CD4-positive, alpha-beta T cell (primary cell): ENCODE results near the gene STARD3. TPM values are rescaled to one million over a fixed set of nuclear protein-coding genes. Genes with fewer than 3 reads are reported as not detected.
"Not testable (repeated sequence)": the region's sequence is repeated elsewhere in the genome, so short reads cannot be mapped to it uniquely, and the experiment has no call there.

Experiments used
- ATAC-seq: fragments of 200-7000 bp; cut with Tn5 transposase; one replicate; pipeline ENCODE4 v1.10.0; 2022; ENCODE audit warnings: mild to moderate bottlenecking; ENCODE audit not compliant: poor library complexity
- CTCF ChIA-PET: fragments of 350-600 bp; sonication (Branson Sonifier 250); formaldehyde crosslinking; loops from one replicate; lab custom pipeline; 2021; ENCODE audit warnings: antibody characterized with exemption, inconsistent platforms; lab: Charles Lee
- POLR2A ChIA-PET: fragments of 350-600 bp; sonication (Branson Sonifier 250); formaldehyde crosslinking; loops from one replicate; lab custom pipeline; 2021; ENCODE audit warnings: antibody characterized with exemption, inconsistent platforms; lab: Charles Lee
- DNase-seq, 14 experiments: peaks; one replicate each; pipeline ENCODE4 v3.0.0-alpha.2; 2013 to 2020; ENCODE audit warnings: mixed read lengths in 2 of 14
- H3K27ac ChIP-seq, 2 donors: one replicate each; pipeline versions ENCODE4 v1.5.1 to v1.7.0; 2013; ENCODE audit warnings: low read length in 2 of 2, low read depth in 1 of 2, mild to moderate bottlenecking in 1 of 2
- H3K27me3 ChIP-seq, 2 experiments: 1 replicate in 1 of 2; 2 replicates in 1 of 2; pipeline versions ENCODE4 v1.6.1 to v1.7.0; 2013; ENCODE audit warnings: low read length in 2 of 2, control low read depth in 1 of 2, mild to moderate bottlenecking in 1 of 2, moderate library complexity in 1 of 2; ENCODE audit not compliant: insufficient read depth in 2 of 2, control insufficient read depth in 1 of 2
- H3K36me3 ChIP-seq: one replicate; pipeline ENCODE4 v1.6.1; 2013; ENCODE audit warnings: low read length, control low read depth; ENCODE audit not compliant: insufficient read depth
- H3K4me1 ChIP-seq: one replicate; pipeline ENCODE4 v1.6.1; 2013; ENCODE audit warnings: low read length, control low read depth; ENCODE audit not compliant: insufficient read depth
- H3K4me3 ChIP-seq: one replicate; pipeline ENCODE4 v1.5.1; 2013; ENCODE audit warnings: mild to moderate bottlenecking, low read length, moderate library complexity
- H3K9me3 ChIP-seq, 2 experiments: 1 replicate in 1 of 2; 2 replicates in 1 of 2; pipeline versions ENCODE4 v1.6.1 to v1.7.0; 2013; ENCODE audit warnings: low read length in 2 of 2, mild to moderate bottlenecking in 2 of 2, control low read depth in 1 of 2, moderate library complexity in 1 of 2; ENCODE audit not compliant: control insufficient read depth in 1 of 2, insufficient read depth in 1 of 2
- H3K27ac Mint-ChIP-seq: one replicate; pipeline ENCODE4 v1.8.0; 2020; ENCODE audit warnings: mixed read lengths
- H3K27me3 Mint-ChIP-seq: one replicate; pipeline ENCODE4 v1.8.0; 2021; ENCODE audit warnings: mixed read lengths
- H3K36me3 Mint-ChIP-seq: one replicate; pipeline ENCODE4 v1.8.0; 2021; ENCODE audit warnings: low read depth, mixed read lengths
- H3K4me1 Mint-ChIP-seq: one replicate; pipeline ENCODE4 v1.8.0; 2021; ENCODE audit warnings: low read depth, mixed read lengths
- H3K4me3 Mint-ChIP-seq: one replicate; pipeline ENCODE4 v1.8.0; 2020; ENCODE audit warnings: mild to moderate bottlenecking, mixed read lengths
- H3K9me3 Mint-ChIP-seq: one replicate; pipeline ENCODE4 v1.8.0; 2020; ENCODE audit warnings: mixed read lengths
- CTCF ChIP-seq: fragments of 200-600 bp; IDR thresholded peaks from one replicate; pipeline ENCODE4 v1.8.0; 2022; ENCODE audit warnings: antibody characterized with exemption, mild to moderate bottlenecking
- intact Hi-C, 2 experiments: fragments of 100-400 bp; cut with DNase I in 1 of 2; cut with micrococcal nuclease in 1 of 2; formaldehyde crosslinking; loops; one replicate each; pipeline versions ENCODE4 v1.15.1 to v1.9.0; 2023 to 2025; cut with DNase I, micrococcal nuclease
- total RNA-seq, 174 experiments: library from RNA in 2 of 174; stranded (reverse) in 2 of 174; gene quantifications; one replicate each; pipeline ENCODE4 v1.2.3 and lab custom pipeline; 2021 to 2026

The STARD3 gene
- total RNA-seq, 2 experiments from 2014 or later, result 96.5 to 99.9 TPM

- POLR2A ChIA-PET, result no interaction called here
- Mint-ChIP-seq H3K27ac (no peak overlapping the region), H3K9me3 (no peaks in the 10 kb centered on the region), H3K4me1 (peaks cover 6% of the 10 kb centered on the region), H3K36me3 (peaks cover 7% of the 10 kb centered on the region), H3K4me3 (no peak overlapping the region), H3K27me3 (peaks cover 19% of the 10 kb centered on the region)
- Histone ChIP-seq H3K36me3 (peaks cover 2% of the 10 kb centered on the region), H3K4me3 (no peak overlapping the region), H3K4me1 (peaks cover 1% of the 10 kb centered on the region), H3K9me3 (no peaks in the 10 kb centered on the region), H3K27me3 (peaks cover 11 to 14% of the 10 kb centered on the region in 2 experiments), H3K27ac (no peak overlapping the region)
- DNase-seq, result no peak
- intact Hi-C loops, result no loop called here
- ATAC-seq, result no peak
- CTCF ChIA-PET, result interaction anchor here (0.6 kb wide), 1 partner anchor 27 kb away, joined by 3 read pairs; the partner anchor contains the start of gene PNMT
- no peak for TF ChIP-seq CTCF
Observed at GRCh38 chr17:39695089-39695474, 58.1 kb downstream of the STARD3 start.

GRCh38 chr17:39696731-39697130 is 59.8 kb downstream of the STARD3 start:
- Mint-ChIP-seq H3K9me3 (no peaks in the 10 kb centered on the region), H3K36me3 (peaks cover 7% of the 10 kb centered on the region), H3K27ac (no peak overlapping the region), H3K4me3 (no peak overlapping the region), H3K4me1 (peaks cover 6% of the 10 kb centered on the region), H3K27me3 (peaks cover 33% of the 10 kb centered on the region)
- POLR2A ChIA-PET, result no interaction called here
- DNase-seq (peak in 1 of 14 experiments; percentile 2), ATAC-seq (no peak)
- H3K4me1 ChIP-seq, result peaks cover 9% of the 10 kb centered on the region
- peaks cover 24 to 31% of the 10 kb centered on the region in 2 experiments for H3K27me3 ChIP-seq
- peaks cover 0 to 5% of the 10 kb centered on the region in 2 experiments for H3K9me3 ChIP-seq
- H3K36me3 ChIP-seq, result peaks cover 2% of the 10 kb centered on the region
- CTCF ChIA-PET, result interaction anchor here (1.2 to 1.3 kb wide), 2 partner anchors 43 to 75 kb away, joined by 3 to 4 read pairs; no protein-coding TSS in a partner anchor
- no peak overlapping the region for H3K4me3 ChIP-seq
- H3K27ac ChIP-seq, result no peak overlapping the region
- TF ChIP-seq CTCF, result no peak
- intact Hi-C loops, result no loop called here

GRCh38 chr17:39697961-39698360 is 61.0 kb downstream of the STARD3 start:
- H3K27me3 Mint-ChIP-seq, result peaks cover 34% of the 10 kb centered on the region
- H3K4me3 Mint-ChIP-seq, result no peak overlapping the region
- no peak overlapping the region for H3K4me3 ChIP-seq
- ATAC-seq (no peak), DNase-seq (no peak)
- peaks cover 0 to 5% of the 10 kb centered on the region in 2 experiments for H3K9me3 ChIP-seq
- H3K9me3 Mint-ChIP-seq, result no peaks in the 10 kb centered on the region
- CTCF ChIA-PET, result interaction anchor here (1.3 kb wide), 1 partner anchor 76 kb away, joined by 3 read pairs; no protein-coding TSS in a partner anchor
- H3K4me1 ChIP-seq, result peaks cover 9% of the 10 kb centered on the region
- H3K27me3 ChIP-seq, result peaks cover 24 to 33% of the 10 kb centered on the region in 2 experiments
- H3K27ac Mint-ChIP-seq, result no peak overlapping the region
- peaks cover 7% of the 10 kb centered on the region for H3K36me3 Mint-ChIP-seq
- intact Hi-C loops, result no loop called here
- no peak for TF ChIP-seq CTCF
- H3K4me1 Mint-ChIP-seq, result peaks cover 6% of the 10 kb centered on the region
- H3K36me3 ChIP-seq, result peaks cover 2% of the 10 kb centered on the region
- no peak overlapping the region for H3K27ac ChIP-seq
- POLR2A ChIA-PET, result no interaction called here

GRCh38 chr17:39699157-39699817 is 62.3 kb downstream of the STARD3 start:
- H3K4me3 ChIP-seq, H3K27ac Mint-ChIP-seq, ATAC-seq, H3K36me3 ChIP-seq, DNase-seq, H3K9me3 ChIP-seq, CTCF ChIA-PET, H3K9me3 Mint-ChIP-seq, H3K27ac ChIP-seq, intact Hi-C loops, H3K36me3 Mint-ChIP-seq, H3K4me1 Mint-ChIP-seq, H3K4me1 ChIP-seq: not testable (repeated sequence)
- Mint-ChIP-seq H3K4me3 (peak overlapping the region; percentile 4), H3K27me3 (peaks cover 34% of the 10 kb centered on the region)
- H3K27me3 ChIP-seq, result peaks cover 24 to 33% of the 10 kb centered on the region in 2 experiments
- POLR2A ChIA-PET, result interaction anchor here (1.0 kb wide), 1 partner anchor 26 kb away, joined by 3 read pairs; no protein-coding TSS in a partner anchor
